ENCODE results near the gene EDIL3. TPM values are rescaled to one million over a fixed set of nuclear protein-coding genes. Genes with fewer than 3 reads are reported as not detected.

The EDIL3 gene
- total RNA-seq, 3 donors from 2014 or later = 29.7 to 39.8 (median 39.6) TPM

GRCh38 chr5:84253946-84254345 is 130.7 kb downstream of the EDIL3 start:
- Histone ChIP-seq H3K36me3 (ENCODE audit: low read depth) (no peaks in the 10 kb centered on the region), H3K9me3 (no peaks in the 10 kb centered on the region), H3K4me3 (no peak overlapping the region), H3K4me1 (ENCODE audit: low read depth) (no peaks in the 10 kb centered on the region)
- DNase-seq = no peak
- intact Hi-C loops (cut with DNase I, micrococcal nuclease) = no loop called here
- TF ChIP-seq, protein P1, sequence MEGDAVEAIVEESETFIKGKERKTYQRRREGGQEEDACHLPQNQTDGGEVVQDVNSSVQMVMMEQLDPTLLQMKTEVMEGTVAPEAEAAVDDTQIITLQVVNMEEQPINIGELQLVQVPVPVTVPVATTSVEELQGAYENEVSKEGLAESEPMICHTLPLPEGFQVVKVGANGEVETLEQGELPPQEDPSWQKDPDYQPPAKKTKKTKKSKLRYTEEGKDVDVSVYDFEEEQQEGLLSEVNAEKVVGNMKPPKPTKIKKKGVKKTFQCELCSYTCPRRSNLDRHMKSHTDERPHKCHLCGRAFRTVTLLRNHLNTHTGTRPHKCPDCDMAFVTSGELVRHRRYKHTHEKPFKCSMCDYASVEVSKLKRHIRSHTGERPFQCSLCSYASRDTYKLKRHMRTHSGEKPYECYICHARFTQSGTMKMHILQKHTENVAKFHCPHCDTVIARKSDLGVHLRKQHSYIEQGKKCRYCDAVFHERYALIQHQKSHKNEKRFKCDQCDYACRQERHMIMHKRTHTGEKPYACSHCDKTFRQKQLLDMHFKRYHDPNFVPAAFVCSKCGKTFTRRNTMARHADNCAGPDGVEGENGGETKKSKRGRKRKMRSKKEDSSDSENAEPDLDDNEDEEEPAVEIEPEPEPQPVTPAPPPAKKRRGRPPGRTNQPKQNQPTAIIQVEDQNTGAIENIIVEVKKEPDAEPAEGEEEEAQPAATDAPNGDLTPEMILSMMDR (IDR thresholded peaks at IDR 0.05) = no peak
- ATAC-seq = no peak

DNA sequence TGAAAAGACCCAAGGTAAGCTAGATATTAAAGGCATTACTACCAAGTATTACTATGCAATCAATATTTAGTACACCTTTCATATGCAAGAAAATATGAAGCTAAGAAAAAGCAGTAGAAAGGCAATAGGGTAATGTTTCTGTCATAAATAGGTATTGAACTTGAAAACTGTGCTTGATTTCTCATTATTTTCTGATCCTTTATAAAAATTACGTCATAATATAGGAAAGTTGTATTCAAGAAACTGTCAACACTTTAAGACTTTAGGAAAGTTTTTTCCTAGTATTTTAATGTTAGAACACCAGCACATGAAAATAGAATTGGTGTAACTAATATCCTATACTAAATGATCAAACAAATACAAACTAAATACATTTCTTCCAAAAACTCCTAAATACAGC is 133.2 kb downstream of the EDIL3 start:
- DNase-seq = no peak
- TF ChIP-seq, protein P1 (IDR thresholded peaks at IDR 0.05) = no peak
- H3K36me3 ChIP-seq (ENCODE audit: low read depth) = no peaks in the 10 kb centered on the region
- H3K4me3 ChIP-seq = no peak overlapping the region
- H3K4me1 ChIP-seq (ENCODE audit: low read depth) = no peaks in the 10 kb centered on the region
- intact Hi-C loops (cut with DNase I, micrococcal nuclease) = no loop called here
- no peaks in the 10 kb centered on the region for H3K9me3 ChIP-seq
- no peak for ATAC-seq

- intact Hi-C loops (cut with DNase I, micrococcal nuclease) = no loop called here
- Histone ChIP-seq H3K36me3 (ENCODE audit: low read depth) (no peaks in the 10 kb centered on the region), H3K4me3 (no peak overlapping the region), H3K4me1 (ENCODE audit: low read depth) (no peaks in the 10 kb centered on the region), H3K9me3 (no peaks in the 10 kb centered on the region)
- no peak for DNase-seq
- TF ChIP-seq, protein P1 (IDR thresholded peaks at IDR 0.05) = no peak
- no peak for ATAC-seq
These were observed 134.6 kb downstream of the EDIL3 start for GRCh38 chr5:84249918-84250630.

DNA sequence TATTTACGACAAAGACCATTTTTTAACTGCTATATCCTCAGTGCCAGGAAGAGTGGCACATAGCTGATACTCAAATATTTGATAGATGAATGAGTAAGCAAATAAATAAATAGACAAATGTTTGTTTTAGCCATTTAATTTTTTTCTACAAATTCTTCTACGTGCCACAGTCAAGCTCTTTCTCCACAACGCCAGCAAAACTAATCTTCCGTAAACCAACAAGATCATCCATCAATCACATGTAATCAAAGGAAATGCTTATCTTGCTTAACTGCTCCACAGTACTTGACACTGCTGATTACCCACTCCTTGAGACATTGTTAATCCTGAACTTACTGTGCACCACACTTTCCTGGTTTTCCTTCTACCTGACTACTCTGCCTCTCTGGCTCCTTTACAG is 136.7 kb downstream of the EDIL3 start:
- Histone ChIP-seq H3K4me1 (ENCODE audit: low read depth) (no peaks in the 10 kb centered on the region), H3K4me3 (no peak overlapping the region), H3K36me3 (ENCODE audit: low read depth) (no peaks in the 10 kb centered on the region), H3K9me3 (no peaks in the 10 kb centered on the region)
- intact Hi-C loops (cut with DNase I, micrococcal nuclease) = no loop called here
- DNase-seq = no peak
- ATAC-seq = no peak
- TF ChIP-seq, protein P1 (IDR thresholded peaks at IDR 0.05) = no peak

DNA sequence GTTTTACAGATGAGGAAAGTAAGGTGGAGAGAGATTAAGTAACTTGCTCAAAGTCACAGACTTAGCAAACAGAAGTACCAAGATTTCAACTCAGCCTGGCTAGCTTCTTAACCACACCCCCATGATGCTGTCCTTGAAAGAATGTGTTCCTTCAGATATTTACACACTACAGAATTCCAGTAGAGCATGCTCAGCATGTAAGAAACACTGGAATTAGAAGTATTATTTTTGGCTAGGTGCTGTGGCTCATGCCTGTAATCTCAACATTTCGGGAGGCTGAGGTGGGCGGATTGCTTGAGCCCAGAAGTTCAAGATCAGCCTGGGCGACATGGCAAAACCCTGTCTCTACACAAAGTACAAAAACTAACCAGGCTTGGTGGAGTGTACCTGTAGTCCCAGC is 142.4 kb downstream of the EDIL3 start:
- TF ChIP-seq, protein P1 (IDR thresholded peaks at IDR 0.05) = no peak
- H3K4me1 ChIP-seq (ENCODE audit: low read depth) = no peaks in the 10 kb centered on the region
- intact Hi-C loops (cut with DNase I, micrococcal nuclease) = no loop called here
- H3K4me3 ChIP-seq = no peak overlapping the region
- ATAC-seq (no peak), DNase-seq (no peak)
- H3K9me3 ChIP-seq = no peaks in the 10 kb centered on the region
- no peaks in the 10 kb centered on the region for H3K36me3 ChIP-seq (ENCODE audit: low read depth)

- Histone ChIP-seq H3K4me3 (no peak overlapping the region), H3K9me3 (no peaks in the 10 kb centered on the region), H3K4me1 (ENCODE audit: low read depth) (no peaks in the 10 kb centered on the region), H3K36me3 (ENCODE audit: low read depth) (no peaks in the 10 kb centered on the region)
- DNase-seq = no peak
- intact Hi-C loops (cut with DNase I, micrococcal nuclease) = no loop called here
- TF ChIP-seq, protein P1 (IDR thresholded peaks at IDR 0.05) = no peak
- no peak for ATAC-seq
These were observed 145.2 kb downstream of the EDIL3 start for GRCh38 chr5:84239494-84239893.
